ENCODE results near the gene LRP10.

DNA sequence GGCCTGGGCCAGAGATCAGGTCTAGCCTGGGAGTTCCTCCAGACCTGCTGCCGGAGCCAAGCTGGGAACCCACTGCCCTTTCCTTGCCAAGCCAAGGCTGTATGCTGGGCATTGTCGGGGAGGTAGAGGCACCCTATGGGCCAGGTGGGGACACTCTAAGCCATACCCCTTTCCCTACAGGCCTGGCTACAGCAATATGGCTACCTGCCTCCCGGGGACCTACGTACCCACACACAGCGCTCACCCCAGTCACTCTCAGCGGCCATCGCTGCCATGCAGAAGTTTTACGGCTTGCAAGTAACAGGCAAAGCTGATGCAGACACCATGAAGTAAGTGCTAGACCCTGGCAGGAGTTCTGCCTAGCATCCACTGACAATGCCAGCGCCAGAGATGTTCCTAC is 30.2 kb upstream of the LRP10 start:
- TF ChIP-seq POLR2A (IDR thresholded peaks at IDR 0.05) (no peak), POLR2AphosphoS5 (IDR thresholded peaks at IDR 0.05) (no peak)
- TF ChIP-seq, protein P1, sequence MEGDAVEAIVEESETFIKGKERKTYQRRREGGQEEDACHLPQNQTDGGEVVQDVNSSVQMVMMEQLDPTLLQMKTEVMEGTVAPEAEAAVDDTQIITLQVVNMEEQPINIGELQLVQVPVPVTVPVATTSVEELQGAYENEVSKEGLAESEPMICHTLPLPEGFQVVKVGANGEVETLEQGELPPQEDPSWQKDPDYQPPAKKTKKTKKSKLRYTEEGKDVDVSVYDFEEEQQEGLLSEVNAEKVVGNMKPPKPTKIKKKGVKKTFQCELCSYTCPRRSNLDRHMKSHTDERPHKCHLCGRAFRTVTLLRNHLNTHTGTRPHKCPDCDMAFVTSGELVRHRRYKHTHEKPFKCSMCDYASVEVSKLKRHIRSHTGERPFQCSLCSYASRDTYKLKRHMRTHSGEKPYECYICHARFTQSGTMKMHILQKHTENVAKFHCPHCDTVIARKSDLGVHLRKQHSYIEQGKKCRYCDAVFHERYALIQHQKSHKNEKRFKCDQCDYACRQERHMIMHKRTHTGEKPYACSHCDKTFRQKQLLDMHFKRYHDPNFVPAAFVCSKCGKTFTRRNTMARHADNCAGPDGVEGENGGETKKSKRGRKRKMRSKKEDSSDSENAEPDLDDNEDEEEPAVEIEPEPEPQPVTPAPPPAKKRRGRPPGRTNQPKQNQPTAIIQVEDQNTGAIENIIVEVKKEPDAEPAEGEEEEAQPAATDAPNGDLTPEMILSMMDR (IDR thresholded peaks at IDR 0.05) = no peak
